A172 (cell line): Measurements from ENCODE around the gene RRAD. TPM values are rescaled to one million over a fixed set of nuclear protein-coding genes. Genes with fewer than 3 reads are reported as not detected.
"Not testable (repeated sequence)": the region's sequence is repeated elsewhere in the genome, so short reads cannot be mapped to it uniquely, and the experiment has no call there.

Source experiments
- DNase-seq: peaks from one replicate; pipeline ENCODE4 v3.0.0-alpha.2; 2015; ENCODE audit warnings: low spot score
- total RNA-seq: library from RNA; depleted of rRNA; stranded (reverse); fragments of >200 nt; shearing (Covaris generic); gene quantifications from 2 replicates; pipeline ENCODE4 v1.2.3, GENCODE V29; 2014; rRNA removed

Gene RRAD
- 1.0 and 2.8 TPM in 2 replicates for total RNA-seq

GRCh38 chr16:66925322-66925840 lies at the start of gene RRAD:
RRAD (minus strand) TSS chr16:66925535; CDS start chr16:66925179, 356 bp downstream.
- no peak for DNase-seq

GRCh38 chr16:66974932-66975246 lies 49.6 kb upstream of the RRAD start:
- not testable (repeated sequence) for DNase-seq

GRCh38 chr16:66974156-66974931 lies 49.0 kb upstream of the RRAD start:
- not testable (repeated sequence) for DNase-seq

- no peak for DNase-seq
Observed at GRCh38 chr16:66973716-66974115, 48.4 kb upstream of the RRAD start.

- peak; percentile 15 for DNase-seq
Observed at GRCh38 chr16:66972983-66973382, 47.6 kb upstream of the RRAD start.

- DNase-seq: peak; percentile 79
Observed at GRCh38 chr16:66970775-66971720, 45.7 kb upstream of the RRAD start.

GRCh38 chr16:66968847-66969246 lies 43.5 kb upstream of the RRAD start:
- no peak for DNase-seq

- DNase-seq: no peak
Observed at GRCh38 chr16:66964049-66964448, 38.7 kb upstream of the RRAD start.

- peak; percentile 19 for DNase-seq
Observed at GRCh38 chr16:66961914-66962313, 36.6 kb upstream of the RRAD start.

- peak; percentile 53 for DNase-seq
Observed at GRCh38 chr16:66961065-66961744, 35.9 kb upstream of the RRAD start, which contains the start of gene CES3. CES3 (plus strand) TSS chr16:66961266; CDS start chr16:66961308, 42 bp downstream.

GRCh38 chr16:66960270-66960669 lies 34.9 kb upstream of the RRAD start:
- DNase-seq: no peak

- no peak for DNase-seq
Observed at GRCh38 chr16:66959704-66960161, 34.4 kb upstream of the RRAD start.

- DNase-seq: no peak
Observed at GRCh38 chr16:66958857-66959703, 33.7 kb upstream of the RRAD start.

GRCh38 chr16:66956154-66956457 lies 30.8 kb upstream of the RRAD start:
- not testable (repeated sequence) for DNase-seq

GRCh38 chr16:66955363-66956153 lies 30.2 kb upstream of the RRAD start:
- not testable (repeated sequence) for DNase-seq

GRCh38 chr16:66954097-66954659 lies 28.8 kb upstream of the RRAD start:
- DNase-seq: peak; percentile 77

- no peak for DNase-seq
Observed at GRCh38 chr16:66953462-66954096, 28.2 kb upstream of the RRAD start.

- DNase-seq: no peak
Observed at GRCh38 chr16:66952430-66953110, 27.2 kb upstream of the RRAD start.
